Measurements from ENCODE around the gene PHIP. TPM values are rescaled to one million over a fixed set of nuclear protein-coding genes. Genes with fewer than 3 reads are reported as not detected.

The PHIP gene
- total RNA-seq, 3 donors from 2014 or later: 19.3 to 34.2 (median 22.6) TPM

DNA sequence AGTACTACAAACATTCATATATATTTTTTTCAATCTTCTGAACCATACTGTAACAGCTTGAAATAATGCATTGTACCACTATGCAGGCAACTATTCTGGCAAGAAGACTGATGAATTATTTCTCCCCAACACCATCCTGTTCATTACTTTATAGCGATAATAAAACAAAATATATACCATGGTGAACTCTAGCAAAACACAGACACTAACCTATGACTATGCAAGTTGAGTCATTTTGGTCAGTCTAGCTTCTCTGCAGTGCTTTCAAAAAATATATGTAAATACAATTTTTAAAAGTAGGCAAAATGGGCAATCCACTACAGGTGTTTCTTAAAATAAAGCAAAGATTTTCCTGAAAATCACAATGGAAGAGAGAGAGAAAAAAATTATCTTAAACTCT, 20.3 kb downstream of the PHIP start:
- intact Hi-C loops (cut with DNase I, micrococcal nuclease): no loop called here
- TF ChIP-seq, protein P1, sequence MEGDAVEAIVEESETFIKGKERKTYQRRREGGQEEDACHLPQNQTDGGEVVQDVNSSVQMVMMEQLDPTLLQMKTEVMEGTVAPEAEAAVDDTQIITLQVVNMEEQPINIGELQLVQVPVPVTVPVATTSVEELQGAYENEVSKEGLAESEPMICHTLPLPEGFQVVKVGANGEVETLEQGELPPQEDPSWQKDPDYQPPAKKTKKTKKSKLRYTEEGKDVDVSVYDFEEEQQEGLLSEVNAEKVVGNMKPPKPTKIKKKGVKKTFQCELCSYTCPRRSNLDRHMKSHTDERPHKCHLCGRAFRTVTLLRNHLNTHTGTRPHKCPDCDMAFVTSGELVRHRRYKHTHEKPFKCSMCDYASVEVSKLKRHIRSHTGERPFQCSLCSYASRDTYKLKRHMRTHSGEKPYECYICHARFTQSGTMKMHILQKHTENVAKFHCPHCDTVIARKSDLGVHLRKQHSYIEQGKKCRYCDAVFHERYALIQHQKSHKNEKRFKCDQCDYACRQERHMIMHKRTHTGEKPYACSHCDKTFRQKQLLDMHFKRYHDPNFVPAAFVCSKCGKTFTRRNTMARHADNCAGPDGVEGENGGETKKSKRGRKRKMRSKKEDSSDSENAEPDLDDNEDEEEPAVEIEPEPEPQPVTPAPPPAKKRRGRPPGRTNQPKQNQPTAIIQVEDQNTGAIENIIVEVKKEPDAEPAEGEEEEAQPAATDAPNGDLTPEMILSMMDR (IDR thresholded peaks at IDR 0.05): no peak
- DNase-seq (no peak), ATAC-seq (no peak)
- Histone ChIP-seq H3K9me3 (no peaks in the 10 kb centered on the region), H3K4me3 (no peak overlapping the region), H3K4me1 (ENCODE audit: low read depth) (no peaks in the 10 kb centered on the region), H3K36me3 (ENCODE audit: low read depth) (no peaks in the 10 kb centered on the region)

DNA sequence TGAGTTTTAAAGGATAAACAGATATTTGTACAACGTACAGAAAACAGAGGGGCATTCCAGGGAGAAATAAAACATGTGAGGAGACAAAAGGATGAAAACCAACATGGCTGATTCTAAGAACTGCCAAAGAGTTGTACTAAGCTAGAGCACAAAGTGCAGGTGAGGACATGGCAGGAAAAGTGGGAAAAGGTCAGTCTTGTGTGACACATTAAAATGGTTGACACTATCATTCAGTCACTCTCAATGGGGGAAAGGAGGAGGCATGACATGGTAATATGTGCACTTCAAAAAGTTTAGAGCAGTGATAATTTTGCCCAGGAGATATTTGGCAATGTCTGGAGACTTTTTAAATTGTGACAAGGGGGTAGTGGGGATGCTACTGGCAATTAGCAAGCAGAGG, 21.8 kb downstream of the PHIP start:
- TF ChIP-seq, protein P1 (IDR thresholded peaks at IDR 0.05): no peak
- ATAC-seq: no peak
- Histone ChIP-seq H3K4me1 (ENCODE audit: low read depth) (no peaks in the 10 kb centered on the region), H3K36me3 (ENCODE audit: low read depth) (no peaks in the 10 kb centered on the region), H3K4me3 (no peak overlapping the region), H3K9me3 (no peaks in the 10 kb centered on the region)
- no peak for DNase-seq
- intact Hi-C loops (cut with DNase I, micrococcal nuclease): no loop called here

DNA sequence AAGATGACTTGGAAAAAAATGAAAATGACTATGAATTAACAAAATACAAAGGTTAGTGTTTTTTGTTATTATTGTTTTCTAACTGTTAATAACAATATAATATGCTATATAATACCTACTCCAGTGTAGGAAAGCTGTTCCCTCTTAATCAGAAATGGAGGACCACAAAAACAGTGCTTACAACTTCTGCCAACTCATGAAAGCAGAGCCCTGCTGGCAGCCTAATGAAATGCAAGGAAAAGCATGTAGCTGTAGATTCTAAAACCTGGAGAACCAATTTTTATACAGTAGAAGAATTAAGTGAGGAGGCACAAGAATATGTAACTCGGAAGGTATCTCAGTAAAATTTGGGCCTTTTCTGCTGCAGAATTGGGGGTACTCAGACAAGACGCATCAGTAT, 29.4 kb downstream of the PHIP start:
- ATAC-seq (no peak), DNase-seq (peak in 1 of 3 donors; percentile 10)
- H3K9me3 ChIP-seq: no peaks in the 10 kb centered on the region
- TF ChIP-seq, protein P1 (IDR thresholded peaks at IDR 0.05): no peak
- no peaks in the 10 kb centered on the region for H3K4me1 ChIP-seq (ENCODE audit: low read depth)
- intact Hi-C loops (cut with DNase I, micrococcal nuclease): no loop called here
- H3K4me3 ChIP-seq: no peak overlapping the region
- no peaks in the 10 kb centered on the region for H3K36me3 ChIP-seq (ENCODE audit: low read depth)

DNA sequence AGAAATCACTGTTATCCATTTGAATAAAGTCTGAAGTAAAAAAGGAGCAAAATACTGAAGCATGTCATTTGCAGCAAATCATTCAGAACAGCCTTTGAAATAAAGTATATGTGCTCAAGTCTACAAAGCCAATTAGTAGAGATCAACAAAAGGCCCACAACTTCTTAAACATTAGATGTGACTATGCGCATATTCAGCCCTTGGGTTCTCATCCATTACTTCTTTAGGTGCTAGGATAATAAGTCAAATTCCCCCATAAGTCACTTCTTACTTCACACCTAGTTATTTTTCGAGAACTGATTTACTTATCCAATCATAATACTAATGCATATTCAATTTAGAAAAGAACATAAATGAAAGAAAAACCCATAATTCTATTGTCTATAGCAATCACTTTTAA, 31.0 kb downstream of the PHIP start:
- TF ChIP-seq, protein P1 (IDR thresholded peaks at IDR 0.05): no peak
- no peaks in the 10 kb centered on the region for H3K36me3 ChIP-seq (ENCODE audit: low read depth)
- intact Hi-C loops (cut with DNase I, micrococcal nuclease): no loop called here
- H3K4me1 ChIP-seq (ENCODE audit: low read depth): no peaks in the 10 kb centered on the region
- no peak overlapping the region for H3K4me3 ChIP-seq
- H3K9me3 ChIP-seq: no peaks in the 10 kb centered on the region
- DNase-seq (no peak), ATAC-seq (no peak)

DNA sequence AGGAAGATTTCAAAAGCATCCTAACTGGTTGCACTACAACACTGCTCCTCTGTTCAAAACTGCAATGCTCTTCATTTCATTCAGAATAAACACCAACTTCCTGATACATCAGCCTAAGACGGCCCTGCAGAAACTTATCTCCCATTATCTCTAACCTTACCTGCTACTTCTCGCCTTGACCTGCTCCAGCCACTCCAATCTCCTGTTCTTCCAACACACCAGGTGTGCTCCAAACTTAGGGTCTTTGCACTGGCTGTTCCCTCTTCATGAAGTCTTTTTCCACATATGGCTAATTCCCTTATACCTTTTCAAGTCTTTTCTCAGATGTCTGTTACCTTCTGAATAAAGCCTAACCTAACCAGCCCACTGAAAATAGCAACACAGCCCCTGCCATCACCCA, 32.1 kb downstream of the PHIP start:
- H3K9me3 ChIP-seq: no peaks in the 10 kb centered on the region
- no peaks in the 10 kb centered on the region for H3K36me3 ChIP-seq (ENCODE audit: low read depth)
- TF ChIP-seq, protein P1 (IDR thresholded peaks at IDR 0.05): no peak
- no peaks in the 10 kb centered on the region for H3K4me1 ChIP-seq (ENCODE audit: low read depth)
- DNase-seq (no peak), ATAC-seq (no peak)
- intact Hi-C loops (cut with DNase I, micrococcal nuclease): no loop called here
- no peak overlapping the region for H3K4me3 ChIP-seq

DNA sequence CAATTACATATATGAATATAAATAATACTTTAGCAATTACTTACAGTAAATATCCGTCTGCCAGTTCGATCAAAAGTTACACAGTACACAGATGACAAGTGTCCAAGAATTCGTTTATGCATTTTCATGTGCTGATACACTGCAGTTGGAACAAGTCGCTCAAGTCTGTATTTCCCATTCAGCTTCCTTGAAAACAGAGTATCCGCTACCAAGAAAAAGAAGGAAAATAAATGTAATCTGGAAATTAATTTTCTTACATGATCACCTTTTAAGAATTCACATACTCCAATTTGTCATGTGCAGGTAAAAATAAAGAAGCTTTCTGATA, 35.3 kb downstream of the PHIP start:
- DNase-seq (no peak), ATAC-seq (no peak)
- Histone ChIP-seq H3K36me3 (ENCODE audit: low read depth) (no peaks in the 10 kb centered on the region), H3K4me3 (no peak overlapping the region), H3K4me1 (ENCODE audit: low read depth) (no peaks in the 10 kb centered on the region), H3K9me3 (no peaks in the 10 kb centered on the region)
- TF ChIP-seq, protein P1 (IDR thresholded peaks at IDR 0.05): no peak
- intact Hi-C loops (cut with DNase I, micrococcal nuclease): no loop called here

Data from mucosa of descending colon (tissue), 3 donors.